Measurements from ENCODE around the gene ALDH7A1.

- TF ChIP-seq CTCF (IDR thresholded peaks at IDR 0.05) (no peak), POLR2A (IDR thresholded peaks at IDR 0.05) (no peak)
These were observed 86.1 kb downstream of the ALDH7A1 start for GRCh38 chr5:126508962-126509279.
